Left cardiac atrium (tissue), 4 donors: ENCODE measurements around the gene ARL6IP5. TPM values are rescaled to one million over a fixed set of nuclear protein-coding genes. Genes with fewer than 3 reads are reported as not detected.

Experiments
- ATAC-seq, 2 donors: fragments of 200-7000 bp; cut with Tn5 transposase; one replicate each; pipeline ENCODE4 v1.9.1; 2020; ENCODE audit warnings: mild to moderate bottlenecking in 2 of 2, moderate library complexity in 2 of 2
- DNase-seq: peaks from one replicate; pipeline ENCODE4 v3.0.0-alpha.2; 2020
- intact Hi-C, 2 donors: fragments of 100-400 bp; cut with DNase I; formaldehyde crosslinking; loops; one replicate each; pipeline versions ENCODE4 v1.14.1 to v1.15.1; 2022 to 2023
- total RNA-seq, 2 donors: library from RNA; stranded (reverse); fragmentation: NEBNext Ultra II Directional; extraction: Animal tissue kit (Norgen Biotek cat#: 25700); gene quantifications; one replicate each; pipeline ENCODE4 v1.2.1, GENCODE V29; 2021
- donor health status: DM: no; HTN: yes; CAD: no.
- donor health status: DM: no; HTN: yes; CAD: no; lungs with severe emphysema.
- donor health status: DM: yes; HTN: yes; CAD: no.
- donor health status: Dilated cardiomyopathy.

The ARL6IP5 gene
- total RNA-seq, 2 donors from 2014 or later, result 165 to 166 TPM

DNA sequence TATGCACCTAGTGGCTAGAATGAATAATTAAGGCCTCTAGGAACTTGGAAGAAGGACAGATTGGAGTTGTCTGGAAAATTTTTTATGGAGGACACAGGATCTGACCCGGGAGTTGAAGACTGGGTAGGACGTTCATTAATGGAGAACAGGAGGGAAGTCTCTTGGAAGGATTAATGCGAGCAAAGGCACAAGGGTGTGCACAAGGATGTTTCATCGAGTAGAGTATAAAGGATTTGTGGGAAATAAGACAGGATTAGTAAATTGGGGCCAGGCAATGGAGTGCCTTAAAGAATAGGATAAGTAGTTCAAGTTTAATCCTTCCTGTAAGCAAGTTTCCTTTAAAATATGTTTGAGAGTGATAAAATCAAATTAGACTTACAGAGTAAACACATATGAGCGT, 23.1 kb downstream of the ARL6IP5 start:
- DNase-seq, result no peak
- no peak for ATAC-seq
- intact Hi-C loops, result no loop called here

DNA sequence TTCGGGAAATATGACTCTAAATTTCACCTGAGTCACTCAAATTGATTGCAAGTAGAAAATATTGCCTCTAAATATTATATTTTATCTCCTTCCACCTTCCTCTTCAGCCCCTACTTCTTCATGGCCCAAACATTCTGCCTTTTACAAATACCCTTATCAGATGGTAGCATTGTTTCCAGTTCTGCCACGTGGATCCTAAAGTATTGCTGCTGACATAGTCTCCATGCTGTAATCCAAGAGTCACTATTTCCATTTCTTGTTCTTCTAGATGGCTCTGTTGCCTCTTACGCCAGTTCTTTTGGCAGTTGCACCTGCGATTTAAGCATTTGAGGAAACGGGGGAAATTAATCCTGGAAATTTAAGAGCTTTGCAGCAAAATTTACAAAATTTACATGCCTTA, 24.1 kb downstream of the ARL6IP5 start:
- intact Hi-C loops, result no loop called here
- no peak for DNase-seq
- ATAC-seq, result no peak

DNA sequence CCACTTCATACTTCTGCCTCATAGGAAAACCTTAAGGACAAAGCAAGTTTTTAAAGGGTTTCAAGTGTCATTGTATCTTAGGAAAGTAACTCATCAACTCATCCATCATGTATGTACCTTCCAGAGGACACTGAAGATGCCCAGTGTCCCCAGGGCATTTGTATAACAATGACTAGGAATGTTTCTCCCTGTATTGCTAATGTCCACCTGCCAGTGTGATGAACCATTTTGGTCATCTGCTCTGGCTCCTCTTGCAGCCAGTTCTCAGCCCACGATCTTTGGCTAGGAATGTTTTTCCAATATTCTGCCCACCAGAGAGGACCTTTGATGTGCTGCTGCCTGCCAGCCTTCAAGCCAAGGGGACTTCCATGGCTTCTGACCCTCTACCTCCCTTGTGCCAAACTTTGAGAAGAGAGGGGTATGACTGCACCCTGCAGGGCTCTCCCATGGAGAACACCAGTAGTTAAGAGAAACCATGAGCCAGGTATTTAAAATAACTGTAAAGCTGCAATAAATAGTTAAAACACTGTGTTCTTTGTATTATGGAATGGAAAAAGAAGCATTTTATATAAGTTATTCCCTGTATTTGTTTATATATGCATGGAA, 26.3 kb downstream of the ARL6IP5 start:
- DNase-seq, result no peak
- intact Hi-C loops, result no loop called here
- ATAC-seq, result no peak

DNA sequence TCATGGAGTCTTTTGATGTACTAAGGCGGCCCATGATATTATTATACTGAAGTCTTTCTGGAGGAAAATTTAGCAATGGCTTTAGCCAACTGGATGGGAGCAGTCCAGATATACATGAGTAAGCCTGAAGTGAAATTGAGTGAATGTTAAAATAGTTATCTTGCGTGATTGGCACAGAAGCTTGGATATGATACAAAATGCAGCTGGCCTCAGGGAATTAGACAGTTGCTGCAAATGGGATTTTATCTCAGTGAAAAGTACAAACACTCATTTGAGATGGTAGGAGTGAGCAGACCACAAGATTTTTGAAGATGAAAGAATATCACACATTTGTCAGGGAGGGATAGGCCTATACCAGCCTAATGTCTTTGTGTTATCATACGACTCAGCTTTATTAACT, 28.8 kb downstream of the ARL6IP5 start:
- DNase-seq (no peak), ATAC-seq (peak; percentile 59 to 63)
- intact Hi-C loops, result no loop called here

DNA sequence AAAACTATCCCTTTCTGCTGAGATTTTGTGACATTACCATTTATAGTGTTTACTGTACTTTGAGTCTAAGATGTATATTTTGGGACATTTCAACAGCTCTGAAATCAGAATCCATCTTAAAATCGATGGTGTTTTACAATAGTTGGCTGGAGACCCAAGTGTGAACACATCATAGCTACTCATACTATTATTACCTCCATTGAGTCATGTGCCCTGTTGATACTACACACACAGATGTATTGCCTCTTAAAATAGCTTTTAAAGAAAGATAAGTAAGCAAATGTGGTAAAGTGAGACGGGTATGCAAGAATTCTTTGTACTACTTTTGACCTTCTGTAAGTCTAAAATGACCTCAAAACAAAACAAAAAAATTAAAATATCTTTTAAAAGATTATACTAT, 31.0 kb downstream of the ARL6IP5 start:
- intact Hi-C loops, result no loop called here
- peak; percentile 29 to 56 for ATAC-seq
- no peak for DNase-seq

DNA sequence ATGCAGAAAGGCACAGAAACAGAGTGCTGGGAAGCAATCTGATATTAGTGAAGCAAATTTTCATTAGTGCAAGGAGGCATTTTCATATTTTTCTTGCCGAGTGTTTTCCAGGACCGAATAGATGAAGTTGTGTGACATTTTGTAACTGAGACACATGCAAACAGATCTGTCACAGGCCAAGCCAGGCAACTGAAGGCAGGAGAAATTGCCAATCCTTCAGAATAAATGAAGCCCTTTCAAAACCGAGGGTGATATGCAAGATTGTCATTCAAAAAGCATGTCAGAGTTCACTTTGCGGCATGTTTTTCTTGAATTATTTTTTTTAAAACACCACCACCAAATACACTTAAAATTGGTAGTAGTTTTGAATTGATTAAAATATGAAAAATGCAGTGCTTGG, 31.4 kb downstream of the ARL6IP5 start:
- intact Hi-C loops, result no loop called here
- DNase-seq (no peak), ATAC-seq (no peak)

DNA sequence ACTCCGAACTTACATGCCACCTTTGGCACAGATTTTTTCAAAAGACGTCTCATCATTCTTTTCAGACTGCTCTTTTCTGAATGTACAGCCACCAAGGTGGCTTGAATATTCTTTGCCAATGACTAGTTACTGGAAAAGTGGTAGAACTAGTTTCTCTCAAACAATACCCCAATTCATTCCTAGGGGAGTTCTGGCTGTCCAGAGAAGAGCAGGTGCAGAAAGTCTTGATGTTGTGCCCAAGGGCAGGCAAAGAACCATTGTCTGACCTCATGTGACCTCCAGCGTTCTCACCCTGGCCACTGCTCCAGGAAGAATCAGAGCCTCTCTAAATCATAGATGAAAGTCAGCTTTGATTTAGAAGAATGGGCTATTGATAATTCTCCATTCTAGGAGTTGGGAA, 32.2 kb downstream of the ARL6IP5 start:
- DNase-seq (no peak), ATAC-seq (no peak)
- intact Hi-C loops, result no loop called here

DNA sequence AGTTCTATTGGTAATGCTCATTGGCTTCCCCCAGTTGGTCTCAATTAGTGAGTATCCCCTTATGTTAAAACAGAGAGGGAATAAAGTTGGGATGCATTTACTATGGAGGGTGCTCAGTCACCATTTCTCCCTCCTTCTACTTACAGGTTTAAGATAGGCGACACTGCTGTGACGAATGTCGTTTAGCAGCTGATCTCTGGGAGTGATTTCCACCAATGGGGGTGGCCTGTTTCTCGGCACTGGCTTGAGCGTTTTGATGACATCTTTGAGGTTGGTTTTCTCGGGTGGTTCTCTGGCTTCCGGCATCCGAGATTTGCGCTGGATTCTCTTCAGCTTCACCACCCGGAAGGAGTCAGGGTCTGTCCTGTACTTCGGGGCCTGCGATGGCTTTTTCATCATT, 33.8 kb downstream of the ARL6IP5 start:
- no peak for ATAC-seq
- intact Hi-C loops, result no loop called here
- no peak for DNase-seq

DNA sequence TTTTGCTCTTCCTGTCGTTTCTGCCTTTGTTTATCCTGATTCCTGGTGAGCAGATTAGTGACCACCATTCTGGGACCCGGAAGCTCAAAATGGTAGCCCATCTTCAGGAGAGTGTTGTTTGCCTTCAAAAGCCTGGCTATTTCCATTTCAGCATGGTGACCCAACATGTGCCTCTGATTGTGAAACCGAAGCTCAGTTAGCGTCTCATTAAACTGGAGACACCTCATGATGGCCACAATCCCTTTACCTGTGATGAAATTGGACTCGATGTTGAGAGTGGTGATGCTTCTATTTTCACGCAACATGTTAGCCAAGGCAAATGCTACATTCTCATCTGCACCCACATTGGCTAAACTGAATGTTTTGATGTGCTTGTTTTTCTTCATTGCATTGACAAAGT, 34.4 kb downstream of the ARL6IP5 start:
- intact Hi-C loops, result no loop called here
- no peak for ATAC-seq
- DNase-seq, result no peak

DNA sequence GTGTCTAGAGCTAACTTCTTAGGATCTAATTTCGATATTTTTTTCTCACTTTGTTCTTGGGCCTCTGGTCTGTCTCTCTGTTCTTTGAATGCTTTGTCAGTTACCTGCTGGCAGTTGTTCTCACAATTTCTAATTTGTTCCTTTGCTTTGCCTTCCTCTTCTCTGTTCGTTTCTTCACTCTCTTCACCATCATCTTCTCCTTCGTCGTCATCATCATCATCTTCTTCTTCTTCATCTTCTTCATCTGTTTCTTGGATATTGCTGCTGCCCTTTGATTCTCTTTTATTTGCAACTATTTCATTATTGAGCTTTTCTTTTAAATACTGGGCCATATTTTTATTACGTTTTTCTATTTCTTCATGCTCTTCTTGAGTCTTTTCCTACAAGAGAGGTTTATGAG, 34.9 kb downstream of the ARL6IP5 start:
- ATAC-seq (no peak), DNase-seq (no peak)
- intact Hi-C loops, result loop anchor here in 1 of 2 donors (5.0 kb wide), 1 partner anchor 32 kb away; no protein-coding TSS in a partner anchor

DNA sequence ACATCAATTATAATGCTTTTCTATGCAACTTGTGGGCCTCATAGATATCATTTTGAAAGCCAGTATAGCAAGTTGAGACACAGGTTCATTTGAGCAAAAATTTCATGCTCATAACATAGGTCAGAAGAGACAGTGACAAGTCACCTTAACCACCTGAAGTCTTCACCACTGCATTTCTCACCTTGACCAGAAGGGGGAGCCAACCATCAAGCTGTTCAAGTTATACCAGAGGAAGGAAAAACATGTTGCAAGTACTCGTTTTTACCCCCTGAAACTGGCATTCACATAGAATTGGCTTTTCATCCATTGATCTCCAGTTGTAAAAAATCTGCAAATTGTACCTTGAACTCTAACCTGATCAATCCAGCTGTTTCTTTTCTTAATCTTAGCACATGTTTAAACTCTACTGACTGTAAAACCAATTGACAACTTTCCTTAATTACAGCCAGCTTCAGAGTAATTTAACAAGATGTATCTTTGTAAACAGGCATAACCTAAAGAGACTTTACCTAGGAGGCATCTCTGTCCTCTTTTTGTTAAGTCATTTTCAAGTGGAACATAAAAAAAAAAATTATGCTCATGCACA, 36.2 kb downstream of the ARL6IP5 start:
- ATAC-seq, result peak; percentile 64 to 69
- DNase-seq, result peak; percentile 64
- intact Hi-C loops, result loop anchor here in 1 of 2 donors (5.0 kb wide), 1 partner anchor 34 kb away; no protein-coding TSS in a partner anchor

DNA sequence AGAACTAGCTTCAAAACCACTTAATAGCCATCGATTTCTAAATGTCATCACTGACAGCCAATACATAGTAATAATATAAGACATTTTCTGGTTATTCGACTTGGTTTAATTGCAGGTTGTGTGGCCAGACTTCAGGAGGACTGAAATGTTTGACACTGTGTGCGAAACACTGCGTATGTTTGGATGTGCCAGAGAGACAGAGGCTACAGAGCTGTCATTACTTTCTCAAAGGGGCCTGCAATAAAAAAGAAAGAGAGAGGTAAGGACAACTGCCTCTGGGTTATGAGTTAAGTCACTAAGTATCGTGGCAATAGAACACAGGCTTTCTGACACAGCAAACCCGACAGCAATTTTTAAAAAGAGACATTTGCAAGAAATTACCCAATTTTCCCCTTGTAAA, 36.8 kb downstream of the ARL6IP5 start:
- intact Hi-C loops, result loop anchor here in 1 of 2 donors (5.0 kb wide), 1 partner anchor 34 kb away; no protein-coding TSS in a partner anchor
- DNase-seq (no peak), ATAC-seq (peak; percentile 43 to 48)

DNA sequence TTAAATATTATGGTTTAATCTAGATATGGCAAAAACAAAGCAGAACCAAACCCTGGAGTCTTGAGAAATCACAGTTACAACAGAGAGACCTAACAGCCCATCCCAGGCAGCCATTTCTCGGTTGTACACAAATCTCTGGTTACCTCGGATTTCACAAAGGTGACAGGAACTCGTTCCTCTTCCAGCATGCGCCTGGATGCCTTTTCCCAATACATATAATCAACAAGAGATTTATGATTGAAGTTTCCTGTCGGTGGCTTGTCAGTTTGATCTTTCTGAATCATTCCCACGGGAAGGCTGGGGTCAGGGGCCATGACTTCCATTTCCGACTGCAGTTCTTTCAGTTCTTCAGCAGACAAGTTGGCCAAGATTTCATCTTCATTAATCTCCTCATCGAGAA, 37.2 kb downstream of the ARL6IP5 start:
- intact Hi-C loops, result loop anchor here in 1 of 2 donors (5.0 kb wide), 1 partner anchor 35 kb away; no protein-coding TSS in a partner anchor
- ATAC-seq (peak in 1 of 2 donors; percentile 34), DNase-seq (no peak)

DNA sequence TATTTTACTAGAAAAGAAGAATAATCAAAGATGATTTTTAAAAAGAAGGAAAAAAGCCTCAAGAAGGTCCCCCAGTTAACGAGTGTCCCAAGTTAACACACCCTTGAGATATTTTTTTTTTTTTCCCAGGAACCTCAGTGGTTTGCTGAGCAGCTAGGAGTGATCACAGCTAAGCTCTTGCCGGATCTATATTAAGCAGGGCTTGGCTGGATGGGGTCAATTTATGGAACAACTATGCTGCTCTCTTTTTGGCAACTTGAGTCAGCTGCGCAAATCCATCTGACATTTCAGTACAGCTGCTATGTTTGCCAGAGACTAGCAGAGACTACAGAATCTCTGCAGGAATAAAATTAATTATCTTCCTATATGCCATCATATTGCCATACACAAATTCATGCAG, 37.7 kb downstream of the ARL6IP5 start, which contains the start of gene LMOD3:
Gene LMOD3 (minus strand): TSS at position 193 of the 400 bp plus-strand sequence. CDS start 209 bp downstream, outside the sequence.
- intact Hi-C loops, result loop anchor here in 1 of 2 donors (5.0 kb wide), 1 partner anchor 35 kb away; no protein-coding TSS in a partner anchor
- no peak for DNase-seq
- peak; percentile 83 for ATAC-seq

DNA sequence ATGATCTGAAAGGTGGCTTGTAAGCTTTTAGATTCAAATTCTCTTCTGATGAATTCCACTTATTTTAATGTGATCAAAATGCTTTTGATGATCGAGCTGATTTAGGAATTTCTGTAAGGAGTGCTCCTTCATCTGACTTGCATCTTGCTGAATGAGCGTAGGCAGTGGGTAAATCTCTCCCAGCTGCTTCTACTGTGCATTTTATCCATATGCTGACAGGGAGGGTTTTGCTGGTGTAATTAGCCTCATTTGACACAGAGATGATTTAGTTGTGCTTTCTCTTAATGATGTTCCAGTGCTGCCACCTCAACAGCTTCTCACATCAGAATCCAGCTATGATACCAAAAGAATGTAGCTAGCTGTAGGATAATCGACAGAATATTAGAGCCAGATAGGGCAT, 41.5 kb downstream of the ARL6IP5 start:
- DNase-seq (no peak), ATAC-seq (no peak)
- intact Hi-C loops, result no loop called here

DNA sequence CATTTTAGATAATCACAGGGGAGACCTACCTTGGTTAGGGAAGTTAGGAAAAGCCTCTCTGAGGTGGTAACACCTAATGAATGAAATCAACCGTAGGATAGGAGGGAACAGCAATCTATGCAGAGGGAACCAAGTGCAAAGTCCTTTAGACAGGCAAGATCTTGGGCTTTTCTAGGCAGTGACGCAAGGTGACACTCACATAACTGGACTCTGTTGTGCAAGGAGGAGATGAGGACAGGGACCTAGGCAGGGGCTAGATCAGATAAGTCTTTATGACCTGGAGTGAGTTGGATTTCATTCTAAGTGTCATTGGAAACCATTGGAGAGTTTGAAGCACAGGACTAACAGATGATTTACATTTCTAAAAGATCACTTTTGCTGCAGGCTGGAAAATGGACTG, 42.3 kb downstream of the ARL6IP5 start:
- ATAC-seq, result no peak
- no peak for DNase-seq

DNA sequence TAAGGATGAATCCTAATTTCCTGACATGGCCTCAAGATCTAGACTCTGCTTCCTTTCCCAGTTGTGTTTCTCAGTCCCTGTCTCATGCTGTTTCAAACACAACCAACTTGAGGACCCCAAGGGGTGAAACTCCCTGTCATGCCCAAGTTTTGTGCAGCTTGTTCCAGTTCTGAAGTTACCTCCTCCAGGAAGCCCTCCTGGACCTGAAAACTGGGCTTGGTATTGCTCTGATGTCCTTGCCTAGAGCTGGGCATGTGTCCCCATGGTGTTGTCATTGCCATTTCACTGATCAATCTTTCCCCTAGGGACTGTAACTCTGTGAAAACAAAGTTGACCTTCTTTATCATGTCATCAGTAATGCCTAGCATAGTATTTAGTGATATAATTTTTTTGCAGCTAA, 43.8 kb downstream of the ARL6IP5 start:
- DNase-seq (no peak), ATAC-seq (no peak)
- intact Hi-C loops, result no loop called here

More for the DNA sequence above, 42.3 kb downstream of the ARL6IP5 start:
- intact Hi-C loops, result no loop called here

DNA sequence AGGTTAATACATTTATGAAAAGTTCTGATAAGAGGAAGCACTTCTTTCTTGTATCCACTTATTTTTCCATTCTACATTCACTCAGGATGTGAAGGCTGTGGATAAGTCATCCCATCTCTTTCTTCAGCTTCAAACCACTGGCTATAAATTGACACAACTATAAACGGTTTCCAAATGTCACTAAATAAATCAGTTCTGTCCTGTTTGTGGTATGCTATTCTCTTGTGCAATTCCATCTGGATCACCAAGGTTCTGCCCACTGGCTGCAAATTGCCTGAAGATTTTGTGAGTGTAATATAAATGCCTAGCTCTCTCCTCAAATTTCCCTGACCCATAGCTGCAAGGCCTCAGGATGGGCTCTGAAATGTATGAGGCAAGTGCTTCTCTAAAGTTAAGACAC, 44.8 kb downstream of the ARL6IP5 start:
- no peak for DNase-seq
- intact Hi-C loops, result no loop called here
- no peak for ATAC-seq

DNA sequence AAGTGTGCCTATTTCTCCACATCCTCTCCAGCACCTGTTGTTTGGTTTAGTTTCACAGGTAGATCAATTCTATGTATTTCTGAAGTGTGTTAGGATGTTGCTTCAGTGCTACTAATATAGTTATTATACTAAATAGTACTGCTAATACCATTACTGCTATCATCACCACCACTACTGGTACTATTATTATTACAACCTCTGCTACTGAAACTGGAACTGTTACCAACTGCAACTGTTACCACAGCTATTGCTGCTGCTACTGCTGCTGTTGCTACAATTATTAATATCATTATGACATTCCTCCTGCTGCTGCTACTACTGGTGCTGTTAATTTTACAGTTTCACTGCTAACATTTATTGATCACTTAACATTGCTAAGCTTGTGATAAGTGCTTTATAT, 46.0 kb downstream of the ARL6IP5 start:
- intact Hi-C loops, result no loop called here
- DNase-seq, result no peak
- no peak for ATAC-seq

DNA sequence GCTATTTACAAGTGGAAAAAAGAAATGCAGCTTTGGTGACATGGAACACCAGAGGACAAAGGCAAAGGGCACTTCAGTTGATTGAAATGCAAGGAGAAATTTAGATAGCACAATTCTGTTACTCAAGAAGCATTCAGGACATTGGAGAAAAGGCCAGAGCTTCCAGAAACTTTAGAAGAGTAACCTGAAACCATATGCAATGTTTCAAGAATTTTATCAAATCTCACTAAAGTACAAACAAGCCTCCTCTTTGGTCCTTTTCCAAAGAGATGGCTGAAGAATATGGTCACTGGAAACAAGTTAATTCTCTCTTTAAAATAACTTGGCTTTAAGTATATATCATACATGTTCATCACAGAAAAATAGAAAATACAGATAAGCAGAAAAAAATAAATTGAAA, 52.3 kb downstream of the ARL6IP5 start:
- intact Hi-C loops, result no loop called here
- DNase-seq (no peak), ATAC-seq (no peak)

DNA sequence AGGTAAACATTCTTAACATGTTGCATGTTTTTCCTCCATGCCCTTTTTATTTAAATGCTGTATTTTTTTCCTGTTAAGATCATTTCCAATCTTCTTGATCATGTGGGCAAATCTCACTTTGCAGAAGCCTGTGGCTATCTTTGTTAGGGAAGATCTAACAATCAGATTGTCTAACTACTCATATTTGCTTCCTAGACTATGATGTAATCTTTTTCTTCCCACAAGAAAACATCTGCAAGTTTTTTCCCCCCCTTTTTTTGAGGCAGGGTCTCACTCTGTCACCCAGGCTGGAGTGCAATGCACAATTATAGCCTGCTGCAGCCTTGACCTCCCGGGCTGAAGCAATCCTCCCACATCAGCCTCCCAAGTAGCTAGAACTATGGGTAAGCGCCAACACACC, 52.7 kb downstream of the ARL6IP5 start:
- ATAC-seq (no peak), DNase-seq (no peak)
- intact Hi-C loops, result no loop called here
